DND-41 (cell line): ENCODE results near the gene GADD45B.

Source experiments
- EZH2 ChIP-seq: IDR thresholded peaks from 3 replicates; pipeline ENCODE4 v1.6.1; 2012; ENCODE audit warnings: borderline replicate concordance, low read depth, mild to moderate bottlenecking, moderate library complexity, low read length, inconsistent platforms; ENCODE audit not compliant: severe bottlenecking
- TF ChIP-seq, protein P1 (sequence below): IDR thresholded peaks from 2 replicates; pipeline ENCODE4 v1.5.1; 2012; ENCODE audit warnings: borderline replicate concordance, low read length, moderate library complexity, mild to moderate bottlenecking; ENCODE audit not compliant: poor library complexity, severe bottlenecking; ENCODE audit errors: extremely low read depth

DNA sequence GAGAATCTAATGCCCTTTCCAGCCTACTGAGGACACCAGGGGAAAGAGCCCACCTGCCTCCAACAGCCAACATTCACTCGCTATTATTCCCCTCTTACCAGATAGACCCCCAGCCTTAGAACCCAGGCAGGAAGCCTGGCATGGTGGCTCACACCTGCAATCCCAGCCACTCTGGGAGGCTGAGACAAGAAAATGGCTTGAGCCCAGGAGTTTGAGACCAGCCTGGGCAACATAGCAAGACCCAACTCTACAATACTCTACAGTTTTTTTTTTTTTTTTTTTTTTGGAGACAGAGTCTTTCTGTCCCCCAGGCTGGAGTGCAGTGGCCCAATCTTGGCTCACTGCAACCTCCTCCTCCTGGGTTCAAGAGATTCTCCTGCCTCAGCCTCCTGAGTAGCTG lies 15.7 kb upstream of the GADD45B start:
- no peak for TF ChIP-seq EZH2
- TF ChIP-seq, protein P1, sequence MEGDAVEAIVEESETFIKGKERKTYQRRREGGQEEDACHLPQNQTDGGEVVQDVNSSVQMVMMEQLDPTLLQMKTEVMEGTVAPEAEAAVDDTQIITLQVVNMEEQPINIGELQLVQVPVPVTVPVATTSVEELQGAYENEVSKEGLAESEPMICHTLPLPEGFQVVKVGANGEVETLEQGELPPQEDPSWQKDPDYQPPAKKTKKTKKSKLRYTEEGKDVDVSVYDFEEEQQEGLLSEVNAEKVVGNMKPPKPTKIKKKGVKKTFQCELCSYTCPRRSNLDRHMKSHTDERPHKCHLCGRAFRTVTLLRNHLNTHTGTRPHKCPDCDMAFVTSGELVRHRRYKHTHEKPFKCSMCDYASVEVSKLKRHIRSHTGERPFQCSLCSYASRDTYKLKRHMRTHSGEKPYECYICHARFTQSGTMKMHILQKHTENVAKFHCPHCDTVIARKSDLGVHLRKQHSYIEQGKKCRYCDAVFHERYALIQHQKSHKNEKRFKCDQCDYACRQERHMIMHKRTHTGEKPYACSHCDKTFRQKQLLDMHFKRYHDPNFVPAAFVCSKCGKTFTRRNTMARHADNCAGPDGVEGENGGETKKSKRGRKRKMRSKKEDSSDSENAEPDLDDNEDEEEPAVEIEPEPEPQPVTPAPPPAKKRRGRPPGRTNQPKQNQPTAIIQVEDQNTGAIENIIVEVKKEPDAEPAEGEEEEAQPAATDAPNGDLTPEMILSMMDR = no peak
